Activated T-cell treated with anti-CD3 and anti-CD28 coated beads, Interleukin-2, amount 50 U/mL, for 4 hours (primary cell): ENCODE measurements around the gene PMM2. TPM values are rescaled to one million over a fixed set of nuclear protein-coding genes. Genes with fewer than 3 reads are reported as not detected.

Experiments
- ATAC-seq, 2 donors: fragments of 200-7000 bp; cut with Tn5 transposase; one replicate each; pipeline ENCODE4 v1.10.0; 2021
- DNase-seq: peaks from one replicate; pipeline ENCODE4 v3.0.0-alpha.2; 2020
- H3K27me3 Mint-ChIP-seq: one replicate; pipeline ENCODE4 v1.8.0; 2021; ENCODE audit warnings: low read depth, mixed read lengths
- H3K36me3 Mint-ChIP-seq: one replicate; pipeline ENCODE4 v1.8.0; 2022; ENCODE audit warnings: mixed read lengths; ENCODE audit not compliant: insufficient read depth
- H3K4me1 Mint-ChIP-seq: one replicate; pipeline ENCODE4 v1.8.0; 2021; ENCODE audit warnings: low read depth, mixed read lengths
- H3K4me3 Mint-ChIP-seq: one replicate; pipeline ENCODE4 v1.8.0; 2021; ENCODE audit warnings: mild to moderate bottlenecking, moderate library complexity, mixed read lengths
- H3K9me3 Mint-ChIP-seq: one replicate; pipeline ENCODE4 v1.8.0; 2021; ENCODE audit warnings: mixed read lengths
- total RNA-seq, 3 donors: library from RNA; stranded (reverse); gene quantifications; one replicate each; pipeline ENCODE4 v1.2.1, GENCODE V29; 2021

PMM2 gene
- total RNA-seq, 3 donors from 2014 or later = 85.4 to 95.5 (median 89.6) TPM

GRCh38 chr16:8886593-8887430, 89.2 kb downstream of the PMM2 start:
- DNase-seq (no peak), ATAC-seq (no peak)
- Mint-ChIP-seq H3K9me3 (no peaks in the 10 kb centered on the region), H3K4me1 (peaks cover 26% of the 10 kb centered on the region), H3K4me3 (no peak overlapping the region), H3K36me3 (peaks cover 16% of the 10 kb centered on the region), H3K27me3 (peaks cover 9% of the 10 kb centered on the region)

- Mint-ChIP-seq H3K4me1 (peaks cover 32% of the 10 kb centered on the region), H3K9me3 (no peaks in the 10 kb centered on the region), H3K36me3 (peaks cover 21% of the 10 kb centered on the region), H3K4me3 (no peak overlapping the region), H3K27me3 (peaks cover 9% of the 10 kb centered on the region)
- no peak for ATAC-seq
- DNase-seq = no peak
Measured at GRCh38 chr16:8887431-8887765, 89.8 kb downstream of the PMM2 start.

- DNase-seq (no peak), ATAC-seq (no peak)
- Mint-ChIP-seq H3K4me3 (no peak overlapping the region), H3K27me3 (peaks cover 9% of the 10 kb centered on the region), H3K9me3 (no peaks in the 10 kb centered on the region), H3K36me3 (peaks cover 26% of the 10 kb centered on the region), H3K4me1 (peaks cover 37% of the 10 kb centered on the region)
Measured at GRCh38 chr16:8887952-8888560, 90.4 kb downstream of the PMM2 start.

- ATAC-seq (no peak), DNase-seq (no peak)
- H3K27me3 Mint-ChIP-seq = peaks cover 4% of the 10 kb centered on the region
- H3K9me3 Mint-ChIP-seq = no peaks in the 10 kb centered on the region
- H3K4me3 Mint-ChIP-seq = no peak overlapping the region
- H3K36me3 Mint-ChIP-seq = peaks cover 32% of the 10 kb centered on the region
- peaks cover 40% of the 10 kb centered on the region for H3K4me1 Mint-ChIP-seq
Measured at GRCh38 chr16:8888951-8889892, 91.6 kb downstream of the PMM2 start.

- H3K27me3 Mint-ChIP-seq = peaks cover 4% of the 10 kb centered on the region
- H3K9me3 Mint-ChIP-seq = no peaks in the 10 kb centered on the region
- ATAC-seq = no peak
- H3K4me3 Mint-ChIP-seq = no peak overlapping the region
- H3K4me1 Mint-ChIP-seq = peaks cover 40% of the 10 kb centered on the region
- DNase-seq = no peak
- peaks cover 38% of the 10 kb centered on the region for H3K36me3 Mint-ChIP-seq
Measured at GRCh38 chr16:8889893-8890548, 92.4 kb downstream of the PMM2 start.

GRCh38 chr16:8890549-8890921, 92.9 kb downstream of the PMM2 start:
- H3K36me3 Mint-ChIP-seq = peaks cover 43% of the 10 kb centered on the region
- H3K4me1 Mint-ChIP-seq = peaks cover 38% of the 10 kb centered on the region
- no peaks in the 10 kb centered on the region for H3K9me3 Mint-ChIP-seq
- ATAC-seq (no peak), DNase-seq (no peak)
- H3K4me3 Mint-ChIP-seq = no peak overlapping the region
- peaks cover 4% of the 10 kb centered on the region for H3K27me3 Mint-ChIP-seq

- Mint-ChIP-seq H3K27me3 (no peaks in the 10 kb centered on the region), H3K4me1 (peaks cover 30% of the 10 kb centered on the region), H3K36me3 (peaks cover 51% of the 10 kb centered on the region), H3K9me3 (no peaks in the 10 kb centered on the region), H3K4me3 (peak overlapping the region; percentile 67)
- no peak for DNase-seq
- ATAC-seq = peak; percentile 13 to 35
Measured at GRCh38 chr16:8892101-8892575, 94.5 kb downstream of the PMM2 start.

- H3K36me3 Mint-ChIP-seq = peaks cover 62% of the 10 kb centered on the region
- H3K27me3 Mint-ChIP-seq = no peaks in the 10 kb centered on the region
- no peaks in the 10 kb centered on the region for H3K9me3 Mint-ChIP-seq
- DNase-seq (no peak), ATAC-seq (no peak)
- no peak overlapping the region for H3K4me3 Mint-ChIP-seq
- H3K4me1 Mint-ChIP-seq = peaks cover 27% of the 10 kb centered on the region
Measured at GRCh38 chr16:8893426-8893825, 95.8 kb downstream of the PMM2 start.

GRCh38 chr16:8893976-8894690, 96.5 kb downstream of the PMM2 start:
- no peak overlapping the region for H3K4me3 Mint-ChIP-seq

GRCh38 chr16:8894736-8895334, 97.2 kb downstream of the PMM2 start:
- no peak overlapping the region for H3K4me3 Mint-ChIP-seq
- no peaks in the 10 kb centered on the region for H3K27me3 Mint-ChIP-seq
- H3K4me1 Mint-ChIP-seq = peaks cover 27% of the 10 kb centered on the region
- no peaks in the 10 kb centered on the region for H3K9me3 Mint-ChIP-seq
- ATAC-seq (no peak), DNase-seq (no peak)
- peaks cover 71% of the 10 kb centered on the region for H3K36me3 Mint-ChIP-seq

More at GRCh38 chr16:8893976-8894690, 96.5 kb downstream of the PMM2 start:
- H3K27me3 Mint-ChIP-seq = no peaks in the 10 kb centered on the region
- H3K9me3 Mint-ChIP-seq = no peaks in the 10 kb centered on the region
- ATAC-seq (no peak), DNase-seq (no peak)
- H3K36me3 Mint-ChIP-seq = peaks cover 66% of the 10 kb centered on the region
- peaks cover 27% of the 10 kb centered on the region for H3K4me1 Mint-ChIP-seq

GRCh38 chr16:8898660-8899318, 101.2 kb downstream of the PMM2 start:
- DNase-seq = no peak
- no peak for ATAC-seq
- H3K9me3 Mint-ChIP-seq = no peaks in the 10 kb centered on the region
- no peaks in the 10 kb centered on the region for H3K27me3 Mint-ChIP-seq
- no peak overlapping the region for H3K4me3 Mint-ChIP-seq
- H3K4me1 Mint-ChIP-seq = no peaks in the 10 kb centered on the region
- H3K36me3 Mint-ChIP-seq = peaks cover 66% of the 10 kb centered on the region
